GM12878 (cell line): ENCODE results near the gene IP6K3. TPM values are rescaled to one million over a fixed set of nuclear protein-coding genes. Genes with fewer than 3 reads are reported as not detected.

Experiments used
- ATAC-seq: fragments of 200-7000 bp; cut with Tn5 transposase; 3 replicates; pipeline ENCODE4 v1.9.1; 2020; ENCODE audit warnings: mild to moderate bottlenecking, moderate library complexity
- BruUV-seq: library from RNA; stranded (reverse); fragments of 400-500 nt; replicated peaks from 2 replicates; lab custom pipeline; 2021; lab: Mats Ljungman, UMichigan
- CTCF ChIA-PET: fragments of 300-600 bp; sonication (Branson Sonifier 250); formaldehyde crosslinking; extraction: SDS; loops from one replicate; lab custom pipeline; 2021; ENCODE audit warnings: inconsistent platforms; lab: Yijun Ruan, JAX
- POLR2A ChIA-PET: fragments of 350-600 bp; formaldehyde crosslinking; extraction: SDS; loops from one replicate; lab custom pipeline; 2021; ENCODE audit warnings: inconsistent platforms; lab: Charles Lee
- RAD21 ChIA-PET: fragments of 300-600 bp; sonication (Branson Sonifier 250); formaldehyde crosslinking; loops from one replicate; lab custom pipeline; 2023; ENCODE audit warnings: antibody characterized with exemption; ENCODE audit not compliant: unreplicated experiment; lab: Charles Lee
- SMC1A ChIA-PET: fragments of 300-600 bp; sonication (Branson Sonifier 250); formaldehyde crosslinking; loops from one replicate; lab custom pipeline; 2023; ENCODE audit not compliant: unreplicated experiment, uncharacterized antibody; lab: Charles Lee
- DNase-seq: peaks from one replicate; pipeline ENCODE4 v3.0.0-alpha.2; 2011; ENCODE audit warnings: low read depth, low spot score
- FAIRE-seq: peaks from 3 replicates; lab custom pipeline; 2011; peaks lifted over from hg19 to GRCh38; lab: Jason Lieb, UNC
- H2AFZ ChIP-seq: 2 replicates; pipeline ENCODE4 v1.6.0; 2011; ENCODE audit warnings: low read depth, low read length, control low read depth; ENCODE audit not compliant: control insufficient read depth
- H3K27ac ChIP-seq: 2 replicates; pipeline ENCODE4 v1.5.1; 2011; ENCODE audit warnings: control low read depth; ENCODE audit not compliant: control insufficient read depth, insufficient read depth
- H3K27me3 ChIP-seq, 2 experiments: replicated peaks in 1 of 2; 2 replicates each; pipeline versions ENCODE4 v1.6.0 to v1.6.1; 2011; ENCODE audit warnings: low read length in 1 of 2; ENCODE audit not compliant: control insufficient read depth in 2 of 2, insufficient read depth in 2 of 2
- H3K36me3 ChIP-seq, 2 experiments: 2 replicates each; pipeline ENCODE4 v1.5.1; 2011; ENCODE audit warnings: low read length in 1 of 2; ENCODE audit not compliant: control insufficient read depth in 2 of 2, insufficient read depth in 2 of 2
- H3K4me1 ChIP-seq: 2 replicates; pipeline ENCODE4 v1.6.1; 2011; ENCODE audit warnings: mild to moderate bottlenecking, low read length, moderate library complexity, mixed read lengths; ENCODE audit not compliant: control insufficient read depth, insufficient read depth
- H3K4me2 ChIP-seq: 2 replicates; pipeline ENCODE4 v1.6.0; 2011; ENCODE audit warnings: control low read depth; ENCODE audit not compliant: control insufficient read depth, insufficient read depth
- H3K4me3 ChIP-seq: fragments of 200-600 bp; sonication (generic); 2 replicates; pipeline ENCODE4 v1.5.1; 2016
- H3K79me2 ChIP-seq: 2 replicates; pipeline ENCODE4 v1.6.0; 2011; ENCODE audit warnings: low read length; ENCODE audit not compliant: control insufficient read depth, insufficient read depth
- H3K9ac ChIP-seq: 2 replicates; pipeline ENCODE4 v1.8.0; 2011; ENCODE audit warnings: low read length, control low read depth, mixed read lengths; ENCODE audit not compliant: control insufficient read depth, insufficient read depth
- H3K9me3 ChIP-seq: replicated peaks from 3 replicates; pipeline ENCODE4 v1.5.1; 2011; ENCODE audit warnings: mild to moderate bottlenecking, low read length; ENCODE audit not compliant: control insufficient read depth, insufficient read depth
- H4K20me1 ChIP-seq: 2 replicates; pipeline ENCODE4 v1.6.0; 2011; ENCODE audit not compliant: control insufficient read depth, insufficient read depth
- ASH2L ChIP-seq: fragments of 300-600, 200-600 bp; sonication (generic); IDR thresholded peaks from 2 replicates; pipeline ENCODE4 v1.6.1; 2017; ENCODE audit warnings: low read depth, mild to moderate bottlenecking, borderline replicate concordance
- BCL11A ChIP-seq: IDR thresholded peaks from 2 replicates; pipeline ENCODE4 v1.6.1; 2011; ENCODE audit warnings: low read depth, low read length
- BRCA1 ChIP-seq: IDR thresholded peaks from 2 replicates; pipeline ENCODE4 v1.6.1; 2011; ENCODE audit warnings: low read depth, low read length, improper control_type of control experiment
- FOS ChIP-seq: IDR thresholded peaks from 3 replicates; pipeline ENCODE4 v1.6.1; 2011; ENCODE audit warnings: borderline replicate concordance; ENCODE audit not compliant: insufficient read length; ENCODE audit errors: extremely low read depth
- HCFC1 ChIP-seq: fragments of 150-350 bp; IDR thresholded peaks from 2 replicates; pipeline ENCODE4 v1.6.1; 2014; ENCODE audit warnings: low read length
- JUND ChIP-seq: IDR thresholded peaks from 2 replicates; pipeline ENCODE4 v1.6.1; 2012; ENCODE audit warnings: low read depth, mild to moderate bottlenecking, low read length, improper control_type of control experiment, moderate library complexity
- LARP7 ChIP-seq: fragments of 450-650 bp; IDR thresholded peaks from 2 replicates; pipeline ENCODE4 v1.6.1; 2017; ENCODE audit warnings: mild to moderate bottlenecking
- SMC3 ChIP-seq: IDR thresholded peaks from 2 replicates; pipeline ENCODE4 v1.6.1; 2011; ENCODE audit warnings: low read length, improper control_type of control experiment, borderline replicate concordance
- TCF3 ChIP-seq: IDR thresholded peaks from 2 replicates; pipeline ENCODE4 v1.6.1; 2012; ENCODE audit warnings: low read depth, mild to moderate bottlenecking, low read length, borderline replicate concordance; ENCODE audit not compliant: insufficient read depth
- TCF7 ChIP-seq: IDR thresholded peaks from 2 replicates; pipeline ENCODE4 v1.6.1; 2014; ENCODE audit warnings: antibody characterized with exemption, borderline replicate concordance
- ZBED1 ChIP-seq: IDR thresholded peaks from 2 replicates; pipeline ENCODE4 v1.6.1; 2016; ENCODE audit warnings: borderline replicate concordance
- ZZZ3 ChIP-seq: IDR thresholded peaks from 2 replicates; pipeline ENCODE4 v1.6.1; 2011; ENCODE audit warnings: low read depth; ENCODE audit not compliant: control insufficient read depth, insufficient read length
- WGBS: methylation state at CpG from one replicate; pipeline ENCODE4 v1.1.6; 2016; ENCODE audit warnings: low lambda C conversion rate; ENCODE audit not compliant: insufficient replicate concordance, insufficient coverage; ENCODE audit errors: missing lambda C conversion rate; 5-methylcytosine and 5-hydroxymethylcytosine counted together
- in situ Hi-C: fragments of 300-500 bp; cut with MboI; formaldehyde crosslinking; loops from 9 replicates; pipeline ENCODE4 v1.14.3; 2018; ENCODE audit warnings: mixed read lengths
- intact Hi-C: fragments of 100-400 bp; cut with micrococcal nuclease; formaldehyde crosslinking; loops from one replicate; pipeline ENCODE4 v1.14.2; 2022; ENCODE audit not compliant: unreplicated experiment
- polyA plus RNA-seq, 11 experiments: library from polyadenylated mRNA; depleted of rRNA in 4 of 11; unstranded in 6 of 11; stranded (reverse) in 5 of 11; fragments of >200 nt; fragmentation: Nextera tagmentation in 4 of 11; fragmentation: Illumina TruSeq in 1 of 11; extraction: Ambion mirVana in 4 of 11; extraction: Trizol in 1 of 11; gene quantifications; 1 replicate in 1 of 11; 2 replicates in 10 of 11; pipeline versions ENCODE4 v1.2.1 to v1.2.3, GENCODE V29; 2011 to 2016; ENCODE audit warnings: inconsistent platforms in 2 of 11, missing spikeins in 2 of 11, low read depth in 1 of 11
- total RNA-seq, 4 experiments: library from RNA; depleted of rRNA in 3 of 4; stranded (reverse); fragments of >200 nt in 3 of 4; fragmentation: Illumina TruSeq in 1 of 4; extraction: Trizol in 1 of 4; gene quantifications; 2 replicates each; pipeline versions ENCODE4 v1.2.1 to v1.2.3, GENCODE V29; 2013 to 2021
- TF ChIP-seq, protein P1 (sequence below): fragments of 450-650 bp; IDR thresholded peaks from 2 replicates; pipeline ENCODE4 v1.6.1; 2014; ENCODE audit warnings: mild to moderate bottlenecking
- TF ChIP-seq, protein P2 (sequence below): IDR thresholded peaks from 2 replicates; pipeline ENCODE4 v1.6.1; 2012; ENCODE audit warnings: improper control_type of control experiment, low read depth, low read length; ENCODE audit not compliant: insufficient replicate concordance
- TF ChIP-seq, protein P3 (sequence below): IDR thresholded peaks from 2 replicates; pipeline ENCODE4 v1.6.1; 2011; ENCODE audit warnings: low read depth, mild to moderate bottlenecking, low read length, moderate library complexity, borderline replicate concordance; ENCODE audit errors: extremely low read depth

The IP6K3 gene
- total and polyA plus RNA-seq, 10 of the 15 experiments (the other 5 are each of a cell fraction or from before 2014, with no cell fraction given): 0.02 to 0.15 (median 0.09) TPM; not detected in 7

DNA sequence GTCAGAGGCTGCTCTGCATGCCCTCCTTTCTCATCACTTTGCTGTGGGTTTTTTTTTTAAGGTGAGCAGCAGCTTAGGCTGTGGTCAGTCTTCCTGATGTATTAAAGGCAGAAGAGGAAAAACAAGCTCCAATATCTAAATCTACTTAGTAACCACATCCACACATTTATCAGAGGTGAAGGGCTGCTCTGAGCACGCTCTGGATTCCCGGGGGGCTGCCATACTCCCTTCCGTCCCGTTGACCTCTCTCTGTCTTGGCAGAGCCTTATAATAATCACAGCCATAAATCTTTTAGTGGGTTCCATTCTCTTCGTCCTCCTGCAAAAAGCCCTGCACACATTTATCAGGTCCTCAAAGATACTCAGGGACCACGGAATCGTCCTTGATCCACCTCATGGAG, 44.9 kb upstream of the IP6K3 start:
- DNase-seq: no peak
- H3K9me3 ChIP-seq: no peaks in the 10 kb centered on the region
- ATAC-seq: no peak
- H3K79me2 ChIP-seq: peaks cover 23% of the 10 kb centered on the region
- H3K4me2 ChIP-seq: no peak overlapping the region
- peaks cover 6% of the 10 kb centered on the region for H3K4me1 ChIP-seq
- CTCF ChIA-PET: no interaction called here
- H3K9ac ChIP-seq: no peak overlapping the region
- no peak overlapping the region for H2AFZ ChIP-seq
- no peaks in the 10 kb centered on the region for H3K36me3 ChIP-seq
- H3K27me3 ChIP-seq: no peaks in the 10 kb centered on the region; a peak in 2 of 4 replicates
- in situ Hi-C loops: no loop called here
- RAD21 ChIA-PET: no interaction called here
- H3K27ac ChIP-seq: no peak overlapping the region
- POLR2A ChIA-PET: no interaction called here
- SMC1A ChIA-PET: no interaction called here
- FAIRE-seq: no peak
- no peak overlapping the region for H3K4me3 ChIP-seq
- H4K20me1 ChIP-seq: no peaks in the 10 kb centered on the region
- 49% methylated on average over 7 of the region's 7 CpGs for WGBS
- intact Hi-C loops: no loop called here
- no TSS peak for BruUV-seq
- no peak for TF ChIP-seq BCL11A
- TF ChIP-seq, protein P1, sequence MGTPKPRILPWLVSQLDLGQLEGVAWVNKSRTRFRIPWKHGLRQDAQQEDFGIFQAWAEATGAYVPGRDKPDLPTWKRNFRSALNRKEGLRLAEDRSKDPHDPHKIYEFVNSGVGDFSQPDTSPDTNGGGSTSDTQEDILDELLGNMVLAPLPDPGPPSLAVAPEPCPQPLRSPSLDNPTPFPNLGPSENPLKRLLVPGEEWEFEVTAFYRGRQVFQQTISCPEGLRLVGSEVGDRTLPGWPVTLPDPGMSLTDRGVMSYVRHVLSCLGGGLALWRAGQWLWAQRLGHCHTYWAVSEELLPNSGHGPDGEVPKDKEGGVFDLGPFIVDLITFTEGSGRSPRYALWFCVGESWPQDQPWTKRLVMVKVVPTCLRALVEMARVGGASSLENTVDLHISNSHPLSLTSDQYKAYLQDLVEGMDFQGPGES: no peak
- TF ChIP-seq TCF7: no peak
- no peak for TF ChIP-seq BRCA1
- TF ChIP-seq, protein P2, sequence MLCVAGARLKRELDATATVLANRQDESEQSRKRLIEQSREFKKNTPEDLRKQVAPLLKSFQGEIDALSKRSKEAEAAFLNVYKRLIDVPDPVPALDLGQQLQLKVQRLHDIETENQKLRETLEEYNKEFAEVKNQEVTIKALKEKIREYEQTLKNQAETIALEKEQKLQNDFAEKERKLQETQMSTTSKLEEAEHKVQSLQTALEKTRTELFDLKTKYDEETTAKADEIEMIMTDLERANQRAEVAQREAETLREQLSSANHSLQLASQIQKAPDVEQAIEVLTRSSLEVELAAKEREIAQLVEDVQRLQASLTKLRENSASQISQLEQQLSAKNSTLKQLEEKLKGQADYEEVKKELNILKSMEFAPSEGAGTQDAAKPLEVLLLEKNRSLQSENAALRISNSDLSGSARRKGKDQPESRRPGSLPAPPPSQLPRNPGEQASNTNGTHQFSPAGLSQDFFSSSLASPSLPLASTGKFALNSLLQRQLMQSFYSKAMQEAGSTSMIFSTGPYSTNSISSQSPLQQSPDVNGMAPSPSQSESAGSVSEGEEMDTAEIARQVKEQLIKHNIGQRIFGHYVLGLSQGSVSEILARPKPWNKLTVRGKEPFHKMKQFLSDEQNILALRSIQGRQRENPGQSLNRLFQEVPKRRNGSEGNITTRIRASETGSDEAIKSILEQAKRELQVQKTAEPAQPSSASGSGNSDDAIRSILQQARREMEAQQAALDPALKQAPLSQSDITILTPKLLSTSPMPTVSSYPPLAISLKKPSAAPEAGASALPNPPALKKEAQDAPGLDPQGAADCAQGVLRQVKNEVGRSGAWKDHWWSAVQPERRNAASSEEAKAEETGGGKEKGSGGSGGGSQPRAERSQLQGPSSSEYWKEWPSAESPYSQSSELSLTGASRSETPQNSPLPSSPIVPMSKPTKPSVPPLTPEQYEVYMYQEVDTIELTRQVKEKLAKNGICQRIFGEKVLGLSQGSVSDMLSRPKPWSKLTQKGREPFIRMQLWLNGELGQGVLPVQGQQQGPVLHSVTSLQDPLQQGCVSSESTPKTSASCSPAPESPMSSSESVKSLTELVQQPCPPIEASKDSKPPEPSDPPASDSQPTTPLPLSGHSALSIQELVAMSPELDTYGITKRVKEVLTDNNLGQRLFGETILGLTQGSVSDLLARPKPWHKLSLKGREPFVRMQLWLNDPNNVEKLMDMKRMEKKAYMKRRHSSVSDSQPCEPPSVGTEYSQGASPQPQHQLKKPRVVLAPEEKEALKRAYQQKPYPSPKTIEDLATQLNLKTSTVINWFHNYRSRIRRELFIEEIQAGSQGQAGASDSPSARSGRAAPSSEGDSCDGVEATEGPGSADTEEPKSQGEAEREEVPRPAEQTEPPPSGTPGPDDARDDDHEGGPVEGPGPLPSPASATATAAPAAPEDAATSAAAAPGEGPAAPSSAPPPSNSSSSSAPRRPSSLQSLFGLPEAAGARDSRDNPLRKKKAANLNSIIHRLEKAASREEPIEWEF: no peak
- TF ChIP-seq, protein P3, sequence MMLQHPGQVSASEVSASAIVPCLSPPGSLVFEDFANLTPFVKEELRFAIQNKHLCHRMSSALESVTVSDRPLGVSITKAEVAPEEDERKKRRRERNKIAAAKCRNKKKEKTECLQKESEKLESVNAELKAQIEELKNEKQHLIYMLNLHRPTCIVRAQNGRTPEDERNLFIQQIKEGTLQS: no peak
- TF ChIP-seq SMC3: no peak
- no peak for TF ChIP-seq ZBED1
- TF ChIP-seq ZZZ3: no peak
- no peak for TF ChIP-seq TCF3
- no peak for TF ChIP-seq ASH2L
- TF ChIP-seq LARP7: no peak
- no peak for TF ChIP-seq FOS
- TF ChIP-seq HCFC1: no peak
- no peak for TF ChIP-seq JUND
